ENCODE results near the gene NEXN.

The NEXN gene

GRCh38 chr1:77954521-77954920, 66.1 kb downstream of the NEXN start:
- DNase-seq (ENCODE audit: low read depth), result no peak
- TF ChIP-seq CTCF (IDR thresholded peaks at IDR 0.05; ENCODE audit: control insufficient read depth, extremely low read depth, insufficient read depth), result no peak
- no peak overlapping the region for H3K4me3 ChIP-seq (ENCODE audit: low read depth, low read length)

GRCh38 chr1:77955709-77956108, 67.3 kb downstream of the NEXN start:
- no peak for DNase-seq (ENCODE audit: low read depth)
- TF ChIP-seq CTCF (IDR thresholded peaks at IDR 0.05; ENCODE audit: control insufficient read depth, extremely low read depth, insufficient read depth), result no peak

GRCh38 chr1:77956464-77956863, 68.0 kb downstream of the NEXN start:
- no peak overlapping the region for H3K4me3 ChIP-seq (ENCODE audit: low read depth, low read length)
- TF ChIP-seq CTCF (IDR thresholded peaks at IDR 0.05; ENCODE audit: control insufficient read depth, extremely low read depth, insufficient read depth), result no peak
- no peak for DNase-seq (ENCODE audit: low read depth)

More at GRCh38 chr1:77955709-77956108, 67.3 kb downstream of the NEXN start:
- H3K4me3 ChIP-seq (ENCODE audit: low read depth, low read length), result no peak overlapping the region

- no peak overlapping the region for H3K4me3 ChIP-seq (ENCODE audit: low read depth, low read length)
- DNase-seq (ENCODE audit: low read depth), result no peak
- no peak for TF ChIP-seq CTCF (IDR thresholded peaks at IDR 0.05; ENCODE audit: control insufficient read depth, extremely low read depth, insufficient read depth)
These were observed 70.0 kb downstream of the NEXN start for GRCh38 chr1:77958391-77958790.

GRCh38 chr1:77958850-77959249, 70.4 kb downstream of the NEXN start:
- no peak for DNase-seq (ENCODE audit: low read depth)
- TF ChIP-seq CTCF (IDR thresholded peaks at IDR 0.05; ENCODE audit: control insufficient read depth, extremely low read depth, insufficient read depth), result no peak
- no peak overlapping the region for H3K4me3 ChIP-seq (ENCODE audit: low read depth, low read length)

GRCh38 chr1:77961392-77961791, 73.0 kb downstream of the NEXN start:
- no peak for TF ChIP-seq CTCF (IDR thresholded peaks at IDR 0.05; ENCODE audit: control insufficient read depth, extremely low read depth, insufficient read depth)
- no peak for DNase-seq (ENCODE audit: low read depth)
- H3K4me3 ChIP-seq (ENCODE audit: low read depth, low read length), result no peak overlapping the region

GRCh38 chr1:77966291-77966690, 77.9 kb downstream of the NEXN start:
- no peak overlapping the region for H3K4me3 ChIP-seq (ENCODE audit: low read depth, low read length)
- DNase-seq (ENCODE audit: low read depth), result no peak
- no peak for TF ChIP-seq CTCF (IDR thresholded peaks at IDR 0.05; ENCODE audit: control insufficient read depth, extremely low read depth, insufficient read depth)

Measured in LNCaP clone FGC (cell line).